AG04450 (cell line): ENCODE results near the gene L3MBTL1. TPM values are rescaled to one million over a fixed set of nuclear protein-coding genes. Genes with fewer than 3 reads are reported as not detected.

Source experiments
- CTCF ChIA-PET: fragments of 300-600, 350-600 bp; formaldehyde crosslinking; extraction: SDS; loops from one replicate; lab custom pipeline; 2022; ENCODE audit warnings: antibody characterized with exemption, inconsistent platforms; lab: Charles Lee
- POLR2A ChIA-PET: fragments of 350-600 bp; formaldehyde crosslinking; extraction: SDS; loops from one replicate; lab custom pipeline; 2021; ENCODE audit warnings: antibody characterized with exemption, inconsistent platforms; lab: Yijun Ruan, JAX
- DNase-seq: peaks from one replicate; pipeline ENCODE4 v3.0.0-alpha.2; 2011; ENCODE audit warnings: low read depth, low spot score
- H3K27ac ChIP-seq: one replicate; pipeline ENCODE4 v1.5.1; 2012; ENCODE audit warnings: low read depth, low read length, control low read depth
- H3K27me3 ChIP-seq: one replicate; pipeline ENCODE4 v1.6.0; 2012; ENCODE audit warnings: low read length; ENCODE audit not compliant: control insufficient read depth, insufficient read depth
- H3K4me3 ChIP-seq: 2 replicates; pipeline ENCODE4 v1.5.1; 2011; ENCODE audit warnings: mild to moderate bottlenecking, low read depth, low read length, control low read depth
- H3K9me3 ChIP-seq: 2 replicates; pipeline ENCODE4 v1.5.1; 2012; ENCODE audit warnings: low read length; ENCODE audit not compliant: control insufficient read depth, insufficient read depth
- polyA plus RNA-seq: library from polyadenylated mRNA; depleted of rRNA; stranded (reverse); fragments of >200 nt; gene quantifications from 2 replicates; pipeline ENCODE4 v1.2.3, GENCODE V29; 2011
- TF ChIP-seq, protein P1 (sequence below): IDR thresholded peaks from 2 replicates; pipeline ENCODE4 v1.5.1; 2011; ENCODE audit warnings: low read depth, low read length, control low read depth, inconsistent platforms

L3MBTL1 gene
- polyA plus RNA-seq, 1 experiment, result 3.0 TPM

GRCh38 chr20:43533060-43533459 is 25.6 kb downstream of the L3MBTL1 start:
- POLR2A ChIA-PET, result interaction anchor here (1.4 kb wide), 1 partner anchor 51 kb away, joined by 4 read pairs; no protein-coding TSS in a partner anchor
- CTCF ChIA-PET, result interaction anchor here (0.9 to 1.3 kb wide), 2 partner anchors 16 to 547 kb away, joined by 3 to 6 read pairs; no protein-coding TSS in a partner anchor
- H3K9me3 ChIP-seq, result no peaks in the 10 kb centered on the region
- H3K4me3 ChIP-seq, result no peak overlapping the region
- no peak for DNase-seq
- no peak overlapping the region for H3K27ac ChIP-seq
- TF ChIP-seq, protein P1, sequence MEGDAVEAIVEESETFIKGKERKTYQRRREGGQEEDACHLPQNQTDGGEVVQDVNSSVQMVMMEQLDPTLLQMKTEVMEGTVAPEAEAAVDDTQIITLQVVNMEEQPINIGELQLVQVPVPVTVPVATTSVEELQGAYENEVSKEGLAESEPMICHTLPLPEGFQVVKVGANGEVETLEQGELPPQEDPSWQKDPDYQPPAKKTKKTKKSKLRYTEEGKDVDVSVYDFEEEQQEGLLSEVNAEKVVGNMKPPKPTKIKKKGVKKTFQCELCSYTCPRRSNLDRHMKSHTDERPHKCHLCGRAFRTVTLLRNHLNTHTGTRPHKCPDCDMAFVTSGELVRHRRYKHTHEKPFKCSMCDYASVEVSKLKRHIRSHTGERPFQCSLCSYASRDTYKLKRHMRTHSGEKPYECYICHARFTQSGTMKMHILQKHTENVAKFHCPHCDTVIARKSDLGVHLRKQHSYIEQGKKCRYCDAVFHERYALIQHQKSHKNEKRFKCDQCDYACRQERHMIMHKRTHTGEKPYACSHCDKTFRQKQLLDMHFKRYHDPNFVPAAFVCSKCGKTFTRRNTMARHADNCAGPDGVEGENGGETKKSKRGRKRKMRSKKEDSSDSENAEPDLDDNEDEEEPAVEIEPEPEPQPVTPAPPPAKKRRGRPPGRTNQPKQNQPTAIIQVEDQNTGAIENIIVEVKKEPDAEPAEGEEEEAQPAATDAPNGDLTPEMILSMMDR, result no peak
- H3K27me3 ChIP-seq, result no peaks in the 10 kb centered on the region

DNA sequence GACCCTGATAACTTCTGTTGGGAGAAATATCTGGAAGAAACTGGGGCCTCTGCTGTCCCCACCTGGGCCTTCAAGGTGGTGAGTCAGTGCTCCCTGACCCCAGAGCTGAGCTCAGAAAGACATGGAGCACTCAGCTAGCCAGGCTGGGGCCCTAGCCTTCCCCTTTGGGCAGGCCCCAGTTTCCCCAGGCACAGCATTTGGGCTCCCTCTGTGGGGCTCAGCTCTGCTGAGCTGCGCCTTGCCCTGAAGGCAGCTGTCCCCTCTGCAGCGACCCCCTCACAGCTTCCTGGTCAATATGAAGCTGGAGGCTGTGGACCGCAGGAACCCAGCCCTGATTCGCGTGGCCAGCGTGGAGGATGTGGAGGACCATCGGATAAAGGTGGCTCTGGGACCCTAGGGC is 26.5 kb downstream of the L3MBTL1 start:
- Histone ChIP-seq H3K27ac (no peak overlapping the region), H3K27me3 (no peaks in the 10 kb centered on the region), H3K9me3 (no peaks in the 10 kb centered on the region), H3K4me3 (no peak overlapping the region)
- no peak for DNase-seq
- TF ChIP-seq, protein P1, result no peak
- ChIA-PET CTCF (no interaction called here), POLR2A (no interaction called here)

DNA sequence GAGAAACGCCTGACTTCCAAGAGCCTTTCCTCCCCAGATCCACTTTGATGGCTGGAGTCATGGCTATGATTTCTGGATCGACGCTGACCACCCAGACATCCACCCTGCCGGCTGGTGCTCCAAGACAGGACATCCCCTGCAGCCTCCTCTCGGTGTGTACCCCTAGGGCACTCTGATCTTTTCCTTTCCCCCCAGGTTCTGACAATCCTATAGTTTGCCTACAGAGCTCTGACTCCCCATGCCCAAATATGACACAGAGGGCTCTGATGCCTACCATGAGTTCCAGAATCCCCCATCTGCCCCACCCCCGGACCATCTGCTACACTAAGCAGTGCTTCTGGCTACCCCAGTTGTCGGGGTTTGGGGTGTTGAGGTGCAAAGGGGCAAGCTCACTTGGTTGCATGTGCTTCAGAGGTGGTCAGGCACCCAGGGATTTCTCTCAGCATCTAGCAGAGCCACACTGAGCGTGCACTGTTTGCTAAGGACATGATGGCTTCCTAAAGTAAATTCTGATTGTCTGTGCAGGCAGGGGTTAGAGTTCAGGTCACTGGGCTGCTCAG is 27.4 kb downstream of the L3MBTL1 start:
- no peaks in the 10 kb centered on the region for H3K27me3 ChIP-seq
- H3K4me3 ChIP-seq, result no peak overlapping the region
- H3K27ac ChIP-seq, result no peak overlapping the region
- no peaks in the 10 kb centered on the region for H3K9me3 ChIP-seq
- ChIA-PET CTCF (interaction anchor here (1.0 kb wide), 1 partner anchor 546 kb away, joined by 3 read pairs; no protein-coding TSS in a partner anchor), POLR2A (no interaction called here)
- DNase-seq, result no peak
- TF ChIP-seq, protein P1, result no peak

DNA sequence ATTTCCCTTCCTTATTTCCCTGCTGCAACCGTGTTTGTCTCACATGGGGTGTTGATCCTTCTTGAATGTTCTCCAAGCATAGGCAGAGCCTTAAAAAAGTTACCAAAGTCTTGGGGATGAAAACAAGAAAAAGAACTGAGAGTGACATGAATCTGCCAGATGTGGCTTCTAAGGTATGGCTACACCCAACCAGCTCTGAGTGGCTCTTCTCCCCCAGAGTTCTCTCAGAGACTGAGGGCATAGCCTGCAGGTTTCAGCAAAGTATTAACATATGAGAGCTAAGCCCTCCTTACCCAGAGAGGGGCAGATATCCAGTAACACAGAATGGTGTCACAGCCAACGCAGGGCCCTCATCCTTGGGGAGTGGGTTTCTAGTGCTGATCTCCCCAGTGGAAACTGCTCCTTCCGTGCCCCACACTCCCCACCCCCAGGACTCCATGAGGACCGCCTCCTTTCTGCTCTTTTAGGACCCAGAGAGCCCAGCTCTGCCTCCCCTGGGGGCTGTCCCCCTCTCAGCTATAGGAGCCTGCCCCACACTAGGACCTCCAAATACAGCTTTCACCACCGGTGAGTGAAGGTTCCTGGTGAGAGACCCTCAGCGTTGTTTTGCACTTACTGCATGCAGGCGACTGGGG is 28.0 kb downstream of the L3MBTL1 start:
- ChIA-PET POLR2A (no interaction called here), CTCF (interaction anchor here (1.0 to 2.3 kb wide), 5 partner anchors 52 to 556 kb away, joined by 3 to 8 read pairs (median 5); no protein-coding TSS in a partner anchor)
- Histone ChIP-seq H3K4me3 (no peak overlapping the region), H3K27me3 (no peaks in the 10 kb centered on the region), H3K27ac (no peak overlapping the region), H3K9me3 (no peaks in the 10 kb centered on the region)
- TF ChIP-seq, protein P1, result no peak
- no peak for DNase-seq
